ENCODE results near the gene MAPK9. TPM values are rescaled to one million over a fixed set of nuclear protein-coding genes. Genes with fewer than 3 reads are reported as not detected.
"Not testable (repeated sequence)": the region's sequence is repeated elsewhere in the genome, so short reads cannot be mapped to it uniquely, and the experiment has no call there.

MAPK9 gene
- total and polyA plus RNA-seq, 2 experiments from 2014 or later = 22.5 to 23.7 TPM

DNA sequence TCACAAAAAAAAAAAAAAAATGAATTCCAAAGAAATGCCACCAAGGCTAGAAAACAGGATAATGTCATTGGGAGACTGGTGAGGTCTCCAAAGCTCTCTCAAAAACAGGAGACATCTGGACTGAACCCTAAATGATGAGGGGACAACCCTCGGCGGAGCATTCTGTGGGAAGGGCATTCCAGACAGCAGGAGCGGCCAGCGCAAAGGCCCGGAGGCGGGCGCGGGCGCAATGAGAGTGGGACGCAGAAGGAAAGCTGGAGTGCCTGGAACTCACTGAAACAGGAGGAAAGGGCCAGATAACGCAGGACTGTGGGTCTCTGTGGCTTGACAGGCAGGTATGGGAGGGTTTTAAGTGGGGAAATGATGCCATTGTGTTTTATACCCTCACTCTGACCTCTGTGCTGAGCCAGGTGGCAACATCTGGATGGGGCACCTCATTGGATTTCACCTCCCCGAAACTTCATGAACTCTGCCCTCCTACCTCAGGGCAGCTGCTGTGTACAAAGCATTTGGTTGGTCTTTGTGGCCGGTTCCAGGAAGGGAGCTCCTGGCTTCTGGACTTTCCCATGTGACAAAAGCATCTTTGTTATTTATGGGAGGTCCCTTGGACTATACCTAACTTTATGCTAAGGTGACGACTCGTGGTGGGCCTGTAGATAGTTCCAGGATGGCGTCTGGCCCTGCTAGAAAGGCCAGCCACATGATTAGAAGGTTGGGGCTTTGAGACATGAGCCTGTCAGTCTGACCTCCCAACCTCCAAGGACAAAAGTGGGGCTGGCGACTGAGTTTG lies 11.5 kb upstream of the MAPK9 start:
- no peaks in the 10 kb centered on the region for H4K20me1 ChIP-seq (ENCODE audit: insufficient read depth)
- H3K27ac ChIP-seq = no peak overlapping the region
- DNase-seq = no peak
- H3K36me3 ChIP-seq (ENCODE audit: low read depth) = peaks cover 12% of the 10 kb centered on the region; the same call in 1 of the 2 replicates
- TF ChIP-seq EZH2 (IDR thresholded peaks at IDR 0.05; ENCODE audit: insufficient read depth, poor library complexity, severe bottlenecking) = no peak
- TF ChIP-seq EZH2phosphoT487 (IDR thresholded peaks at IDR 0.05; ENCODE audit: insufficient read depth, low read depth) = no peak
- no peaks in the 10 kb centered on the region for H3K9me2 ChIP-seq (ENCODE audit: insufficient read depth)
- no peaks in the 10 kb centered on the region for H3K27me3 ChIP-seq (replicated peaks; ENCODE audit: insufficient read depth)
- no peak overlapping the region for H2AFZ ChIP-seq
- H3K9ac ChIP-seq = no peak overlapping the region
- in situ Hi-C loops (cut with MboI) = no loop called here
- H3K4me3 ChIP-seq = no peak overlapping the region
- H3K9me3 ChIP-seq (ENCODE audit: low read depth) = no peaks in the 10 kb centered on the region
- H3K79me2 ChIP-seq (ENCODE audit: insufficient read depth) = no peaks in the 10 kb centered on the region
- H3F3A ChIP-seq (ENCODE audit: insufficient read depth) = peaks cover 9% of the 10 kb centered on the region
- H3K4me2 ChIP-seq (ENCODE audit: unreplicated experiment) = no peak overlapping the region
- no peaks in the 10 kb centered on the region for H3K4me1 ChIP-seq (ENCODE audit: insufficient read depth)
- WGBS, 2 experiments (ENCODE audit: low coverage in 1 of 2, low lambda C conversion rate in 2 of 2, missing lambda C conversion rate in 2 of 2) = 94 to 95% methylated on average over 17 of the region's 17 CpGs

DNA sequence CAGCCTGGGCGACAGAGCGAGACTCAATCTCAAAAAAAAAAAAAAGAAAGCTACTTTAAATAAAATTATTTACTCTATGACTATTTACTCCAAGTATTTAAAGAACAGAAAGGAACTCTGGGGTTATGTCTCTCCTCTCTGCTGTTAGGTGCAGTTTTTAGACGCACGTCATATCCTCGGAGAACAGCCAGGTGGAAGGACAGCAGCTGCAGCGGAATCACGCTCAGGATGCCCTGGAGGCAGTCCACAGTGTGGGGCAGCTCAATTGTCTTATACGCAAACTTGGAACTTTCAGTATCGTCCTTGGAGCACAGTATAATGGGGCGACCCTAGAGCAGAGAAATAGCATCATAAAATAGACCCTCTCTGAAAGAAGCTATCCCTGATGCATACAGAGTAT lies 10.4 kb upstream of the MAPK9 start:
- no peaks in the 10 kb centered on the region for H4K20me1 ChIP-seq (ENCODE audit: insufficient read depth)
- no peaks in the 10 kb centered on the region for H3K4me1 ChIP-seq (ENCODE audit: insufficient read depth)
- peaks cover 12% of the 10 kb centered on the region; the same call in 1 of the 2 replicates for H3K36me3 ChIP-seq (ENCODE audit: low read depth)
- H3F3A ChIP-seq (ENCODE audit: insufficient read depth) = peaks cover 19% of the 10 kb centered on the region
- no peak overlapping the region for H2AFZ ChIP-seq
- H3K4me2 ChIP-seq (ENCODE audit: unreplicated experiment) = no peak overlapping the region
- no peak for TF ChIP-seq EZH2 (IDR thresholded peaks at IDR 0.05; ENCODE audit: insufficient read depth, poor library complexity, severe bottlenecking)
- no peak for TF ChIP-seq EZH2phosphoT487 (IDR thresholded peaks at IDR 0.05; ENCODE audit: insufficient read depth, low read depth)
- H3K9ac ChIP-seq = no peak overlapping the region
- no peaks in the 10 kb centered on the region for H3K27me3 ChIP-seq (replicated peaks; ENCODE audit: insufficient read depth)
- in situ Hi-C loops (cut with MboI) = no loop called here
- H3K4me3 ChIP-seq = no peak overlapping the region
- 93 to 97% methylated on average over 10 of the region's 10 CpGs for WGBS, 2 experiments (ENCODE audit: low coverage in 1 of 2, low lambda C conversion rate in 2 of 2, missing lambda C conversion rate in 2 of 2)
- H3K79me2 ChIP-seq (ENCODE audit: insufficient read depth) = no peaks in the 10 kb centered on the region
- DNase-seq = no peak
- H3K9me2 ChIP-seq (ENCODE audit: insufficient read depth) = no peaks in the 10 kb centered on the region
- H3K9me3 ChIP-seq (ENCODE audit: low read depth) = no peaks in the 10 kb centered on the region
- H3K27ac ChIP-seq = no peak overlapping the region

DNA sequence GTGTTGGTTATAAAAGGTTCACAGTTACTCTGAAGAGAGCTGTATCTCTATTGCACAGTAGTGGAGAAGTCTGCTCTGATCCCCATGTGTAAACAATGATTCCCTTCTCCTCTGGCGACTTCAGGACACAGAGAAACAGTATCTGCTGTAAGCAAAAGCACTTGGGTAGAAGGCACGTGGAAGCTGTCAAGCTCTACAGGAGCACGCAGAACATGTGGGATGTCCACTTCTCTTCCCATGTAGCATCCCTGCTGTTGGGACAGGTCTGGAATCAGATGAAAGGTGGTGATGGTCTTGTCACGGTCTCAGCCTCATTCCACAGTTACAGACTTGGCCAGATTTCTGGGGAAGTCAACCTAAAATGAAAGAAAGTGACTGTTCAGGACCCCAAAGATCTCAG lies 9.4 kb upstream of the MAPK9 start:
- 70 to 77% methylated on average over 4 of the region's 4 CpGs for WGBS, 2 experiments (ENCODE audit: low coverage in 1 of 2, low lambda C conversion rate in 2 of 2, missing lambda C conversion rate in 2 of 2)

DNA sequence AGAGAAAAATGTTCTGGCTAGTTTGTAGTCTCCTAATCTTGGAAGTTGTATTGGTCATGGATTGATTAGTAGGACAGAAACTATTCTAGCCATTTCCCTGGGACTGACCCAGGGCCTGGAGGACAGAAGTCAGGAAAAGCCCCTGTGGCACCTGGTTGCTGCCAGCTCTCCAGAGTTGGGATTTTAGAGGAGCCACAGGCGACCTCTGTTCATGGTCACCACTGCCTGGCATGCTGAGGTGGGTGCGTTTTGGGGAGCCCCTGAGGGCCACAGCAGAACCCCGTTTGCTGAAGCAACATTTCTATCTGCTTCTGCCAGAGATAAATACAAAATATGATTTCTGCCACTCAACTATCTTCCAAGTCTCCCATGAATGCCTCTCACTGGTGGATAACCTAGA lies 7.6 kb upstream of the MAPK9 start:
- H3K27ac ChIP-seq = no peak overlapping the region
- no peaks in the 10 kb centered on the region for H3K27me3 ChIP-seq (replicated peaks; ENCODE audit: insufficient read depth)
- no peak for DNase-seq
- H3K4me1 ChIP-seq (ENCODE audit: insufficient read depth) = no peaks in the 10 kb centered on the region
- TF ChIP-seq EZH2 (IDR thresholded peaks at IDR 0.05; ENCODE audit: insufficient read depth, poor library complexity, severe bottlenecking) = no peak
- no peak for TF ChIP-seq EZH2phosphoT487 (IDR thresholded peaks at IDR 0.05; ENCODE audit: insufficient read depth, low read depth)
- no peaks in the 10 kb centered on the region for H3K9me3 ChIP-seq (ENCODE audit: low read depth)
- in situ Hi-C loops (cut with MboI) = no loop called here
- WGBS, 2 experiments (ENCODE audit: low coverage in 1 of 2, low lambda C conversion rate in 2 of 2, missing lambda C conversion rate in 2 of 2) = 88 to 89% methylated on average over 3 of the region's 3 CpGs
- H3K36me3 ChIP-seq (ENCODE audit: low read depth) = peaks cover 12% of the 10 kb centered on the region; the same call in 1 of the 2 replicates
- H2AFZ ChIP-seq = no peak overlapping the region
- H3F3A ChIP-seq (ENCODE audit: insufficient read depth) = peaks cover 19% of the 10 kb centered on the region
- no peak overlapping the region for H3K4me3 ChIP-seq
- no peaks in the 10 kb centered on the region for H3K9me2 ChIP-seq (ENCODE audit: insufficient read depth)
- no peaks in the 10 kb centered on the region for H3K79me2 ChIP-seq (ENCODE audit: insufficient read depth)
- no peak overlapping the region for H3K4me2 ChIP-seq (ENCODE audit: unreplicated experiment)
- no peaks in the 10 kb centered on the region for H4K20me1 ChIP-seq (ENCODE audit: insufficient read depth)
- no peak overlapping the region for H3K9ac ChIP-seq

More for the DNA sequence above, 9.4 kb upstream of the MAPK9 start:
- in situ Hi-C loops (cut with MboI) = no loop called here
- Histone ChIP-seq H3K79me2 (ENCODE audit: insufficient read depth) (no peaks in the 10 kb centered on the region), H3K27ac (no peak overlapping the region), H3K27me3 (replicated peaks; ENCODE audit: insufficient read depth) (no peaks in the 10 kb centered on the region), H4K20me1 (ENCODE audit: insufficient read depth) (no peaks in the 10 kb centered on the region), H3K4me1 (ENCODE audit: insufficient read depth) (no peaks in the 10 kb centered on the region), H2AFZ (no peak overlapping the region), H3K9me2 (ENCODE audit: insufficient read depth) (no peaks in the 10 kb centered on the region), H3K4me2 (ENCODE audit: unreplicated experiment) (no peak overlapping the region), H3K4me3 (no peak overlapping the region), H3K9ac (no peak overlapping the region), H3F3A (ENCODE audit: insufficient read depth) (peaks cover 19% of the 10 kb centered on the region), H3K36me3 (ENCODE audit: low read depth) (peaks cover 12% of the 10 kb centered on the region; the same call in 1 of the 2 replicates), H3K9me3 (ENCODE audit: low read depth) (no peaks in the 10 kb centered on the region)
- no peak for TF ChIP-seq EZH2phosphoT487 (IDR thresholded peaks at IDR 0.05; ENCODE audit: insufficient read depth, low read depth)
- TF ChIP-seq EZH2 (IDR thresholded peaks at IDR 0.05; ENCODE audit: insufficient read depth, poor library complexity, severe bottlenecking) = no peak
- no peak for DNase-seq

DNA sequence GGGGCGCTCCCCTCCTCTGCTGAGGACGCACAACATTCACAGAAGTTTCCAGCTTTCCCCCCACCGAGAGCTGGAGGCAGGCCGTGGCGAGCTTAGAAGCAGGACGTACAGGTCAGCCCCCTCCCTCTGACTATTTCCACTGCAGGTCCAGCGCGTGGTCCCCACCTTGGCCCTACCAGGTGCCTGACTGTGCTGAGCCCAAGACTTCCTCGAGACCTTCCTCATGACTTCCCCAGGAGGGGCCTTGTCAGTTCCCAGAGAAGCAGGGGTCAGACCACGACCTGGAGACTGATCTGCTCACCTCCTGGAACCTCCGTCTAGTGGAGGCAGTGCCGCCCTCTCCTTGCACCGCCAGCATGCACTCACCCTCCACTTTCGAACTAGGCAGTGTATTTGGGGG lies 7.1 kb upstream of the MAPK9 start:
- H3K9ac ChIP-seq; H4K20me1 ChIP-seq (ENCODE audit: insufficient read depth); H3K9me3 ChIP-seq (ENCODE audit: low read depth); H3K4me1 ChIP-seq (ENCODE audit: insufficient read depth); H3K4me3 ChIP-seq; H3K27ac ChIP-seq; in situ Hi-C loops (cut with MboI); H3K27me3 ChIP-seq (replicated peaks; ENCODE audit: insufficient read depth); H3K4me2 ChIP-seq (ENCODE audit: unreplicated experiment); DNase-seq; H3K9me2 ChIP-seq (ENCODE audit: insufficient read depth); H3K79me2 ChIP-seq (ENCODE audit: insufficient read depth); H2AFZ ChIP-seq: not testable (repeated sequence)
- Histone ChIP-seq H3K36me3 (ENCODE audit: low read depth) (peaks cover 12% of the 10 kb centered on the region; the same call in 1 of the 2 replicates), H3F3A (ENCODE audit: insufficient read depth) (peaks cover 19% of the 10 kb centered on the region)
- 94 to 95% methylated on average over 14 of the region's 14 CpGs for WGBS, 2 experiments (ENCODE audit: low coverage in 1 of 2, low lambda C conversion rate in 2 of 2, missing lambda C conversion rate in 2 of 2)
